ENCODE data around the gene GALK1.

- peak in 1 of 6 experiments; percentile 7 for TF ChIP-seq CTCF (IDR thresholded peaks at IDR 0.05)
- TF ChIP-seq POLR2A (IDR thresholded peaks at IDR 0.05) = no peak
These were observed 18.9 kb upstream of the GALK1 start for GRCh38 chr17:75783803-75784472.

Measured in Peyer's patch (tissue), 4 donors.